Lower leg skin (tissue), 3 donors: Measurements from ENCODE around the gene AGAP6.
"Not testable (repeated sequence)": the region's sequence is repeated elsewhere in the genome, so short reads cannot be mapped to it uniquely, and the experiment has no call there.

Experiments used
- CTCF ChIP-seq, 3 donors: fragments of 450-650 bp; IDR thresholded peaks; one replicate each; pipeline ENCODE4 v1.5.1; 2016; ENCODE audit warnings: antibody characterized with exemption in 3 of 3, mild to moderate bottlenecking in 3 of 3, moderate library complexity in 2 of 3
- POLR2A ChIP-seq, 2 donors: fragments of 450-650 bp; IDR thresholded peaks; one replicate each; pipeline ENCODE4 v1.6.1; 2016 to 2017; ENCODE audit warnings: antibody characterized with exemption in 2 of 2, mild to moderate bottlenecking in 1 of 2, moderate library complexity in 1 of 2

GRCh38 chr10:49953122-49953521 lies 35.1 kb upstream of the AGAP6 start:
- not testable (repeated sequence) for TF ChIP-seq POLR2A, CTCF (IDR thresholded peaks at IDR 0.05)
